Panc1 (cell line): Measurements from ENCODE around the gene TXNDC9. TPM values are rescaled to one million over a fixed set of nuclear protein-coding genes. Genes with fewer than 3 reads are reported as not detected.
"Not testable (repeated sequence)": the region's sequence is repeated elsewhere in the genome, so short reads cannot be mapped to it uniquely, and the experiment has no call there.

Experiments
- ATAC-seq: fragments of 200-7000 bp; cut with Tn5 transposase; 2 replicates; pipeline ENCODE4 v1.9.1; 2020; ENCODE audit warnings: mild to moderate bottlenecking, moderate library complexity
- BruUV-seq: library from RNA; stranded (reverse); fragments of 400-500 nt; replicated peaks from 2 replicates; lab custom pipeline; 2021; lab: Mats Ljungman, UMichigan
- CTCF ChIA-PET: fragments of 300-600 bp; sonication (Branson Sonifier 250); formaldehyde crosslinking; loops from one replicate; lab custom pipeline; 2022; ENCODE audit warnings: antibody characterized with exemption; lab: Charles Lee
- POLR2A ChIA-PET: fragments of 300-600 bp; sonication (Branson Sonifier 250); formaldehyde crosslinking; loops from one replicate; lab custom pipeline; 2022; ENCODE audit warnings: antibody characterized with exemption; lab: Charles Lee
- DNase-seq: peaks from one replicate; pipeline ENCODE4 v3.0.0-alpha.2; 2010; ENCODE audit warnings: low read depth, low spot score
- H3K27ac ChIP-seq: 2 replicates; pipeline ENCODE4 v1.5.1; 2011; ENCODE audit warnings: mild to moderate bottlenecking, low read length, inconsistent platforms
- H3K27me3 ChIP-seq: fragments of 200-500 bp; sonication (Bioruptor generic); 2 replicates; pipeline ENCODE4 v1.6.0; 2014; ENCODE audit warnings: low read length, inconsistent platforms; ENCODE audit not compliant: control insufficient read depth, insufficient read depth
- H3K36me3 ChIP-seq: fragments of 200-500 bp; sonication (Bioruptor generic); 2 replicates; pipeline ENCODE4 v1.5.1; 2014; ENCODE audit warnings: inconsistent platforms, mild to moderate bottlenecking, low read length, moderate library complexity; ENCODE audit not compliant: control insufficient read depth, insufficient read depth
- H3K4me1 ChIP-seq: 2 replicates; pipeline ENCODE4 v1.5.1; 2011; ENCODE audit warnings: inconsistent platforms, mild to moderate bottlenecking, low read length, moderate library complexity; ENCODE audit not compliant: control insufficient read depth, insufficient read depth
- H3K4me3 ChIP-seq, 2 experiments: 2 replicates each; pipeline ENCODE4 v1.5.1; 2011 to 2012; ENCODE audit warnings: low read depth in 2 of 2, low read length in 2 of 2, mild to moderate bottlenecking in 2 of 2, inconsistent platforms in 1 of 2, moderate library complexity in 1 of 2
- H3K9me3 ChIP-seq: fragments of 200-500 bp; sonication (Bioruptor generic); 2 replicates; pipeline ENCODE4 v1.5.1; 2014; ENCODE audit warnings: low read depth, mild to moderate bottlenecking, inconsistent platforms, low read length, moderate library complexity; ENCODE audit not compliant: control insufficient read depth, insufficient read depth
- CTCF ChIP-seq: fragments of 450-650 bp; IDR thresholded peaks from 2 replicates; pipeline ENCODE4 v1.5.1; 2017; ENCODE audit warnings: mild to moderate bottlenecking
- POLR2AphosphoS5 ChIP-seq: IDR thresholded peaks from 2 replicates; pipeline ENCODE4 v1.6.1; 2012; ENCODE audit warnings: mild to moderate bottlenecking, low read depth, low read length, moderate library complexity
- REST ChIP-seq, 2 experiments: IDR thresholded peaks; 2 replicates each; pipeline ENCODE4 v1.6.1; 2011 to 2012; ENCODE audit warnings: low read depth in 2 of 2, control low read depth in 1 of 2, low read length in 1 of 2, mild to moderate bottlenecking in 1 of 2, moderate library complexity in 1 of 2; ENCODE audit not compliant: insufficient read depth in 1 of 2
- SIN3A ChIP-seq: IDR thresholded peaks from 2 replicates; pipeline ENCODE4 v1.6.1; 2012; ENCODE audit warnings: low read depth, mild to moderate bottlenecking, low read length, moderate library complexity, borderline replicate concordance; ENCODE audit not compliant: insufficient read depth
- TCF7L2 ChIP-seq: IDR thresholded peaks from 2 replicates; pipeline ENCODE4 v1.6.1; 2011; ENCODE audit warnings: mild to moderate bottlenecking, low read depth, low read length, inconsistent platforms
- in situ Hi-C: cut with HindIII; loops from 2 replicates; pipeline ENCODE4 v1.10.0; 2016; ENCODE audit warnings: low sequenced_read_pairs, low pct_unique_long_range_greater_than_20kb
- intact Hi-C: fragments of 100-400 bp; cut with micrococcal nuclease; formaldehyde crosslinking; loops from one replicate; pipeline ENCODE4 v1.10.0; 2022; ENCODE audit not compliant: unreplicated experiment
- total RNA-seq: library from RNA; stranded (reverse); gene quantifications from one replicate; pipeline ENCODE4 v1.2.1, GENCODE V29; 2021; ENCODE audit not compliant: unreplicated experiment

Gene TXNDC9
- total RNA-seq, 1 experiment from 2014 or later = 47.0 TPM

- H3K9me3 ChIP-seq = no peaks in the 10 kb centered on the region
- TF ChIP-seq TCF7L2 (no peak), CTCF (no peak), SIN3A (no peak), REST (IDR thresholded peaks at IDR 0.05; ENCODE audit: insufficient read depth in 1 of 2, low read depth in 2 of 2, low read length in 1 of 2) (no peak), POLR2AphosphoS5 (no peak)
- peaks cover 32% of the 10 kb centered on the region for H3K36me3 ChIP-seq
- no peak overlapping the region for H3K27ac ChIP-seq
- no peaks in the 10 kb centered on the region for H3K27me3 ChIP-seq
- H3K4me1 ChIP-seq = no peaks in the 10 kb centered on the region
- in situ Hi-C loops = no loop called here
- ATAC-seq = no peak
- no peak for DNase-seq
- CTCF ChIA-PET = no interaction called here
- H3K4me3 ChIP-seq = no peak overlapping the region
- intact Hi-C loops = no loop called here
- POLR2A ChIA-PET = no interaction called here
- no TSS peak for BruUV-seq
These were observed 18.8 kb downstream of the TXNDC9 start for GRCh38 chr2:99317161-99317872.

- H3K27ac ChIP-seq, H3K27me3 ChIP-seq, CTCF ChIA-PET, H3K4me3 ChIP-seq, intact Hi-C loops, H3K4me1 ChIP-seq, DNase-seq, BruUV-seq, H3K36me3 ChIP-seq, ATAC-seq, H3K9me3 ChIP-seq, POLR2A ChIA-PET, in situ Hi-C loops: not testable (repeated sequence)
These were observed 35.0 kb downstream of the TXNDC9 start, which contains the start of gene LYG1 for GRCh38 chr2:99301097-99301496. TSS of gene LYG1 (minus strand) at chr2:99301197. CDS start at chr2:99295670, 5,527 bp downstream.

GRCh38 chr2:99299580-99299979 lies 36.6 kb downstream of the TXNDC9 start:
- ChIA-PET POLR2A (no interaction called here), CTCF (no interaction called here)
- no peak for TF ChIP-seq CTCF
- TF ChIP-seq REST (IDR thresholded peaks at IDR 0.05; ENCODE audit: insufficient read depth in 1 of 2, low read depth in 2 of 2, low read length in 1 of 2) = no peak
- TF ChIP-seq POLR2AphosphoS5 = no peak
- TF ChIP-seq SIN3A = no peak
- TF ChIP-seq TCF7L2 = no peak
- H3K36me3 ChIP-seq = no peaks in the 10 kb centered on the region
- H3K9me3 ChIP-seq = no peaks in the 10 kb centered on the region
- in situ Hi-C loops (no loop called here), intact Hi-C loops (no loop called here)
- no TSS peak for BruUV-seq
- H3K4me3 ChIP-seq = no peak overlapping the region
- DNase-seq (no peak), ATAC-seq (no peak)
- no peaks in the 10 kb centered on the region for H3K27me3 ChIP-seq
- no peak overlapping the region for H3K27ac ChIP-seq
- H3K4me1 ChIP-seq = no peaks in the 10 kb centered on the region
